ENCODE results near the gene HSD17B1.

Gene HSD17B1

DNA sequence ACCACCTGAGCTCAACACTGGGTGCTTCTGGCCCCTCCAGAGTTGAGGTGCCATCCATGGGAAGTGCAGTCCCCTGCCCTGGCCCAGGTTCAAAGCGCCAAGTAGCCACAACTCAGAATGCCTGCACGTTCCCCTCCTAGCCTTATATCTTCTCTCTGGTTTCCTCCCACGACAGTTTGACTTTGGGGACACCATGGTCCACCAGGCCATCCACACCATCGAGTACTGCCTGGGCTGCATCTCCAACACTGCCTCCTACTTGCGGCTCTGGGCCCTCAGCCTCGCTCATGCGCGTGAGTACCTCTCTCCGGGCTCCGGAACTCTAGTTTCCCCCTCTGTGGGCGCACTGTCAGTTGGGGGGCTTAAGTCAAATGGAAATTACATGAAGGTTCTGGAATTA lies 39.0 kb upstream of the HSD17B1 start:
- H4K20me1 ChIP-seq (ENCODE audit: insufficient read depth, low read length), result no peaks in the 10 kb centered on the region
- no peaks in the 10 kb centered on the region for H3K9me3 ChIP-seq (ENCODE audit: insufficient read depth, low read length)
- H3K4me3 ChIP-seq (ENCODE audit: low read length), result no peak overlapping the region
- H3K4me2 ChIP-seq (ENCODE audit: low read length), result no peak overlapping the region
- H3K36me3 ChIP-seq (replicated peaks; ENCODE audit: low read depth, low read length), result peaks cover 24% of the 10 kb centered on the region
- TF ChIP-seq CTCF (IDR thresholded peaks at IDR 0.05; ENCODE audit: low read depth, low read length) (no peak), EZH2phosphoT487 (IDR thresholded peaks at IDR 0.05; ENCODE audit: low read depth) (no peak)
- H3K79me2 ChIP-seq (ENCODE audit: low read length), result no peaks in the 10 kb centered on the region
- no peak overlapping the region for H3K9ac ChIP-seq (ENCODE audit: low read length)
- H3K27ac ChIP-seq (ENCODE audit: low read length), result no peak overlapping the region
- H2AFZ ChIP-seq (ENCODE audit: low read depth, low read length), result no peak overlapping the region
- peaks cover 15% of the 10 kb centered on the region for H3K4me1 ChIP-seq (ENCODE audit: low read length)
- H3K27me3 ChIP-seq (ENCODE audit: low read depth, low read length), result no peaks in the 10 kb centered on the region

DNA sequence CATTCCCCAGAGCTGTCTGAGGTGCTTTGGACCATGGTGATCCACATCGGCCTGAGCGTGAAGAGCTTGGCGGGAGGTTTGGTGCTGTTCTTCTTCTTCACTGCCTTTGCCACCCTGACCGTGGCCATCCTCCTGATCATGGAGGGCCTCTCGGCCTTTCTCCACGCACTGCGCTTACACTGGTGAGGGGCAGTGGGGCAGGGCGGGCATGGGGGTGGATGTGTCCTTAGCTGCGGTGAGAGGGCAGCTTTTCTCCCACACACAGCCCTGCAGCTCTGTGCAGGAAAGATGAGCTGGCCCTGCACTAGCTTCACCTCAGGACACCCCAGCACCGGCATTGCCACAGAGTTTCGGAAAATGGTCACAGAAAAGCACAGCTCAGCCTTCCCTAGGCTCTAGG lies 38.4 kb upstream of the HSD17B1 start:
- TF ChIP-seq CTCF (IDR thresholded peaks at IDR 0.05; ENCODE audit: low read depth, low read length) (no peak), EZH2phosphoT487 (IDR thresholded peaks at IDR 0.05; ENCODE audit: low read depth) (no peak)
- Histone ChIP-seq H3K9me3 (ENCODE audit: insufficient read depth, low read length) (no peaks in the 10 kb centered on the region), H3K4me3 (ENCODE audit: low read length) (no peak overlapping the region), H3K36me3 (replicated peaks; ENCODE audit: low read depth, low read length) (peaks cover 18% of the 10 kb centered on the region), H3K27ac (ENCODE audit: low read length) (no peak overlapping the region), H3K27me3 (ENCODE audit: low read depth, low read length) (no peaks in the 10 kb centered on the region), H3K4me1 (ENCODE audit: low read length) (peaks cover 15% of the 10 kb centered on the region), H3K79me2 (ENCODE audit: low read length) (no peaks in the 10 kb centered on the region), H3K4me2 (ENCODE audit: low read length) (no peak overlapping the region), H2AFZ (ENCODE audit: low read depth, low read length) (no peak overlapping the region), H3K9ac (ENCODE audit: low read length) (no peak overlapping the region), H4K20me1 (ENCODE audit: insufficient read depth, low read length) (no peaks in the 10 kb centered on the region)

DNA sequence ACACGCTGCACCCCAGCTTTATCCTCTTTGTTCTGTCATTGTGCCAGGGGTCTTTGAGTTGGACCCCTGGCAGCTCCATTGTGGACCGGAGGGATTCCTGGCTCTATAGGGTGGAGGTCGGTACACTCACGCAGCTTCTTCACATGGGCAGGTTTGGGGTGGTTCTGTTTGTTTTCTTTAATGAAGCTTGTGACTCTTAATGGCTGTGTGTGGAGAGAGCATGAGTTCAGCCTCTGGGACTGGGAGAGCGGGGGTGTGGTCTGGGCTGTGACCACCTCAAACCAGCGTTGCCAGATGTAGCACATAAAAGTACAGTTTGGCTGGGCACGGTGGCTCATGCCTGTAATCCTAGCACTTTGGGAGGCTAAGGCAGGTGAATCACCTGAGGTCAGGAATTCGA lies 37.9 kb upstream of the HSD17B1 start:
- Histone ChIP-seq H3K36me3 (replicated peaks; ENCODE audit: low read depth, low read length) (peaks cover 12% of the 10 kb centered on the region), H3K79me2 (ENCODE audit: low read length) (no peaks in the 10 kb centered on the region), H3K4me2 (ENCODE audit: low read length) (no peak overlapping the region), H3K4me3 (ENCODE audit: low read length) (no peak overlapping the region), H3K9ac (ENCODE audit: low read length) (no peak overlapping the region), H3K27me3 (ENCODE audit: low read depth, low read length) (no peaks in the 10 kb centered on the region), H3K4me1 (ENCODE audit: low read length) (peaks cover 15% of the 10 kb centered on the region), H3K9me3 (ENCODE audit: insufficient read depth, low read length) (no peaks in the 10 kb centered on the region), H3K27ac (ENCODE audit: low read length) (no peak overlapping the region), H4K20me1 (ENCODE audit: insufficient read depth, low read length) (no peaks in the 10 kb centered on the region), H2AFZ (ENCODE audit: low read depth, low read length) (no peak overlapping the region)
- TF ChIP-seq CTCF (IDR thresholded peaks at IDR 0.05; ENCODE audit: low read depth, low read length) (no peak), EZH2phosphoT487 (IDR thresholded peaks at IDR 0.05; ENCODE audit: low read depth) (no peak)

DNA sequence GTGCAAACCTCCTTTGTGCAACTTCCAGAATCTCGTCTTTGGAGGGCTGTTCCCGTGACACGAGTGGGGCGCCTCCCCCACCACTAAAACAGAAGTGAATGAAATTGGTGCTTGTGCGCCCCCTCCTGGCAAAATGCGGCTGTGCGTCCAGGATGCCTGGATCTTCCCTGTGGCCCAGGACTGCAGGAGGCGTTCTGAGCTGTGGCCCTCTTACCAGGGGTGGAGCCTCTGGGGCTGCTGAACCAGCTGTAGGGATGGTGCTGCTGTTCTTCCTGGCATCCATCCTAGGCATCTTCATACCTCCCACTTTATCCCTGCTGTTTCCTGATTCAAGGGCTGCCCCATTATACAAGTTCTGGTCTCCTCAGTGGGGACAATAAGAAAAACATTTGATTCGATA lies 35.2 kb upstream of the HSD17B1 start:
- peaks cover 9% of the 10 kb centered on the region for H3K4me1 ChIP-seq (ENCODE audit: low read length)
- no peak overlapping the region for H3K4me2 ChIP-seq (ENCODE audit: low read length)
- no peak overlapping the region for H2AFZ ChIP-seq (ENCODE audit: low read depth, low read length)
- no peaks in the 10 kb centered on the region for H4K20me1 ChIP-seq (ENCODE audit: insufficient read depth, low read length)
- peak; percentile 97 for TF ChIP-seq CTCF (IDR thresholded peaks at IDR 0.05; ENCODE audit: low read depth, low read length)
- TF ChIP-seq EZH2phosphoT487 (IDR thresholded peaks at IDR 0.05; ENCODE audit: low read depth), result no peak
- H3K9ac ChIP-seq (ENCODE audit: low read length), result no peak overlapping the region
- no peak overlapping the region for H3K27ac ChIP-seq (ENCODE audit: low read length)
- no peaks in the 10 kb centered on the region for H3K27me3 ChIP-seq (ENCODE audit: low read depth, low read length)
- no peaks in the 10 kb centered on the region for H3K9me3 ChIP-seq (ENCODE audit: insufficient read depth, low read length)
- H3K4me3 ChIP-seq (ENCODE audit: low read length), result no peak overlapping the region
- peaks cover 18% of the 10 kb centered on the region for H3K36me3 ChIP-seq (replicated peaks; ENCODE audit: low read depth, low read length)
- no peaks in the 10 kb centered on the region for H3K79me2 ChIP-seq (ENCODE audit: low read length)
